A204.1 (cell line): ENCODE data around the gene ARSG.
A peak's percentile ranks its signal among the peaks of the same experiment; 100 is the strongest.

Experiments used
- FAIRE-seq: peaks from 2 replicates; lab custom pipeline; 2012; peaks lifted over from hg19 to GRCh38; lab: Jason Lieb, UNC

The ARSG gene

GRCh38 chr17:68453991-68454665 lies 162.8 kb downstream of the ARSG start:
- no peak for FAIRE-seq

DNA sequence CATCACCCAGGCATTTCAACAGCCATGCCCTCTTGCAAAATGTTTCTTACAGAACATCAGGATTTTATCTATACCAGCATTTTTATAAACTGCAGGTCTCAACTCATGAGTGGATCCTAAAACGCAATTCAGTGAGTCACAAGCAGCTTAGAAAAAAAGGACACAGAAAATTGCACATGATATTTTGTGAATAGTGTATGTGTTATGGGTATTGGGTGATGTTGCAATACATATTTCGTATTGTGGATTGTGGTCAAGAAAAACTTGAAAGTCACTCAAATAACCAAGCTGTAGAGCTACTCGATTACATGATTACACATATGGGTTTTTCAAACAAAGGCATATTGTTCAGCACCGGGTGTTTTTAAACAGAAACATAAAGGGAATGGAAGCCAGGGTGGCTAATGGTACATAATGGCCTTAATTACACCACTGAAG lies 164.6 kb downstream of the ARSG start:
- no peak for FAIRE-seq

DNA sequence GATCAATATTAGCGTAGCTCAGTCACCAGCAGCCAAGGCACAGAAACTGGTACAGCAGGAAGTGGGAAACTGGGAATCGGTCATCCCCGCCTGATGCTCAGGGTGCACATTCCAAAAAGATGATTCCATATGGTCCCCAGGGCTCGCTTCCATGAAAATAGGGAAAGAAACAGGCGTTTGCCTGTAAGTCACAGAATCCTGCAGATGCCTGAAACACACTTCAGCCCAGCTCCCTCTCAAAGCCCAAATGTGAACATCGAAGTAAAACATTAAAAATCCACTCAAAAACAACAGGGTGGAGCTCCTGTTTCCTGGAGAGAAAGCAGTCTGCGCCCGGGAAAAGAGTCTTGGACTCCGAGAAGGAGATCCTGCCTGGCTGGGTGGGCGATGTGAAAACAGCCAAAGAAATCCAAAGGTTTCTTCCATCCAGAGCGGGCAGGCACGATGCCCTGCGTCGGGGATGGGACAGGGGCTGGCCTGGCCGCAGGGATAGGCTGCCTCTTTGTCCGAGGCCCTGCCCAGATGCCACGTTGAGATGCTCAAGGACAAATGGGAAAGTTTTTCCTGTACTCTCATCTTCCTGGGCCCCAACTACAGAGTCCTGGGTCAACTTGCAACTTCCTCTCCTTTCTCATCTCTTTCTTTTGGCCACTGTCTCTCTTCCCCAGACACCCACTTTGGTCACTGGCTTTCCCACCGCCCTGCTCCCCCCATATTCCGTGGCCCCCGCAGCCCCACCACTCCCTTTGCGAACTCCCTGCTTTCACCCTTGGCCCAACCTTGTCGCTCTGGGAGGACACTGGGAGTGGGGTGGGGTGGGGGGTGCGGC lies 165.3 kb downstream of the ARSG start:
- peak; percentile 92 for FAIRE-seq

- FAIRE-seq = no peak
Measured at GRCh38 chr17:68457168-68457538, 165.9 kb downstream of the ARSG start, which contains the start of gene WIPI1. Gene WIPI1 (minus strand): TSS chr17:68457496. CDS start chr17:68457421, 75 bp downstream.

- FAIRE-seq = peak; percentile 65
Measured at GRCh38 chr17:68457539-68458259, 166.4 kb downstream of the ARSG start.

GRCh38 chr17:68458260-68459036 lies 167.2 kb downstream of the ARSG start:
- no peak for FAIRE-seq

GRCh38 chr17:68459037-68459639 lies 167.8 kb downstream of the ARSG start:
- no peak for FAIRE-seq

DNA sequence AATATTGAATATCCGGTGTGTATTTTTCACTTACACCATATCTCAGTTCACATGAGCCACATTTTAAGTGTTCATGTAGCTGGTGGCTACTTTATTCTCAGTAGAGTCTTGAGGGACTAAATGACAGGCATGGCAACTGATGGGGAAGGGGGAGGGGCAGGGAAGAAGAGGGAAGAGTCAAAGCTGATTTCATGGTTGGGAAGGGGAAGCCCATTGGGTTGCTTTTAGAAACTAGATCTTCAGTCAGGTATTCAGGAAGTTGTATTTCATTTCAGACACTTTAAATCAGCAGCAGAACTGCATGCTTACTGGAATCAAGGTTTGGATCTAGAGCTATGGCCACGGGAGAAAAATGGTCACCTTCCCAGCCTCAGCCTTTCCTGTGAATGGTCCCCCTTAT lies 168.9 kb downstream of the ARSG start:
- FAIRE-seq = no peak

DNA sequence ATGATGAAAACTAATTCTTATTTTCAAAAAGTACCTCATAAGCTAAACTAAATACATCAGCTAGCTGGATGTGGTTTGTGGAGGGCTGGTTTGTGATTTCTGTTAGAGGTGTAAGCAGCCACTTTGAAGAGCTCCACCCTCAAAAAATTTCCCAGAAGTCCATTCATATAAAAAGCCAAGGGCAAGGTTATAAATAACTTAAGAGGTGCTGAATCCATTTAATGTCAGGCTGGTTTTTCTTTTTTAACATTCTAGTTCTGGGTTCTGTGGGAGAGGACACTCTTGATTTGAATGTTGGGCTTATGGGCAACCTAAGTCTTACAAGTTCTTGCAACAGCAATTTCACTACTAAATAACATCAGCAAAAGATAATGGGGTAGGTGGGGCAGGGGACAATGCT lies 169.4 kb downstream of the ARSG start:
- no peak for FAIRE-seq

GRCh38 chr17:68461122-68461539 lies 169.8 kb downstream of the ARSG start:
- FAIRE-seq = no peak

- FAIRE-seq = no peak
Measured at GRCh38 chr17:68461589-68461988, 170.3 kb downstream of the ARSG start.

GRCh38 chr17:68462381-68463210 lies 171.3 kb downstream of the ARSG start:
- peak; percentile 34 for FAIRE-seq

- no peak for FAIRE-seq
Measured at GRCh38 chr17:68463211-68464019, 172.1 kb downstream of the ARSG start.

DNA sequence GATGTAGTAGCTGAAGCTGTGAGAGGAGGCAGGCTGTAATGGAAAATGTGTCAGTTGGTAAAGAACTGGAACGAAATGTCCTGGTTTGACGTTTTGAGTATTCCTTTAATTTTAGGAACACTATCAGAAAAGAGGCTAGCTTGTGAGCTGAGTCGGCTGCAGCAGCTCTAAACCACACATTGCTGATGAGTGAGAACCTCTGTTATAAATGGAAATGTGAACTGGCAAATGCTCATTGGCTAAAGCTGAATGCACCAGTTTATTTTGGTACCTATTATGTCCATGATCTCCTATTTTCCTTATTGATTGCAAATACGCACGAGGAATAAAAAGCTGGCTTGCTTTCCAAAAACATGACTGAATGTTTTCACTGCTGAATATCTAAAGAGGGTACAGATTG lies 177.0 kb downstream of the ARSG start:
- FAIRE-seq = no peak

GRCh38 chr17:68468788-68469187 lies 177.5 kb downstream of the ARSG start:
- FAIRE-seq = no peak
